ENCODE results near the gene LYSMD3. TPM values are rescaled to one million over a fixed set of nuclear protein-coding genes. Genes with fewer than 3 reads are reported as not detected.

Gene LYSMD3
- polyA plus RNA-seq, 2 of the 4 experiments (the other 2 are of a cell fraction), result 10.6 to 24.1 TPM

DNA sequence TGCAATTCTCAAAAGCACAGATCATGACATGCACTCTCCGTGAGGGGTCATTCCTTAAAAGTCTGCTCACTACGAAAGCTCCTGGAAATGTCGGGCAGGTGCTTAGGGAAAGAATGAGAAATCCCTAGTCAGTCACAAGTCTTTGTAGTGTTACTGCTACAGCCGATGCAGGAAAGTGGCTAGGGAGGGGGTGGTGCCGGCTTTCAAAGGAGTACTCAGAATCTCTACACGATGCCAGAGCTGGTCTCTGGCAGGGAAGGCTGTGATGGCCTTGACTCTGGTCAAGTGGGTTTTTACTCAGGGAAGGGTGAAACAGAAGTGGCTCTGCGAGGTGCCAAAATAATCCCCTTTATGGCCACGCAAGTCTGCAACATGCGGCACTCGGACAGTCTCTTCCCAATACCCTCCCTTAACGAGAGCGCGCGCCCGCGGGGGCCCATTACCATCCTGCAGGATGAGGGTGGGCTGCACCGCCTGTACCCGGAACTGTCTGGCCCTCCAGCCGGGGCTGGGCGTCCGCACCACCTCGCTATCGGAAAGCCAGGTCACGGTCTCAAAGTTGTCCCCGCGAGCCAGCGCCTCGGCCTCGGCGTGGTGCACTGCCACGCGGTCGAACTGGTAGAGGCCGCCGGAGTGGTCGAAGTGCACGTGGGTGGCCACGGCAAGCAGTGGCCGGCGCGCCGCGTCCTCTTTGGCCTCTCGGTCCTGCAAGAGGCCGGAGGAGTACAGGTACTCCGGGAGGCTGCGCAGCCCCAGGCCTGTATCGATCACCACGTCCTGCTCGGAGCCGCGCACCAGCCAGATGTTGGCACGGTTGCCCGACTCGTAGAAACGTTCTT lies 55.8 kb downstream of the LYSMD3 start (continued):
- TF ChIP-seq, protein P1, sequence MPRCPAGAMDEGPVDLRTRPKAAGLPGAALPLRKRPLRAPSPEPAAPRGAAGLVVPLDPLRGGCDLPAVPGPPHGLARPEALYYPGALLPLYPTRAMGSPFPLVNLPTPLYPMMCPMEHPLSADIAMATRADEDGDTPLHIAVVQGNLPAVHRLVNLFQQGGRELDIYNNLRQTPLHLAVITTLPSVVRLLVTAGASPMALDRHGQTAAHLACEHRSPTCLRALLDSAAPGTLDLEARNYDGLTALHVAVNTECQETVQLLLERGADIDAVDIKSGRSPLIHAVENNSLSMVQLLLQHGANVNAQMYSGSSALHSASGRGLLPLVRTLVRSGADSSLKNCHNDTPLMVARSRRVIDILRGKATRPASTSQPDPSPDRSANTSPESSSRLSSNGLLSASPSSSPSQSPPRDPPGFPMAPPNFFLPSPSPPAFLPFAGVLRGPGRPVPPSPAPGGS (IDR thresholded peaks at IDR 0.05), result no peak
- TF ChIP-seq POLR2AphosphoS2 (conservative IDR thresholded peaks at IDR 0.05; ENCODE audit: low read length), result no peak

DNA sequence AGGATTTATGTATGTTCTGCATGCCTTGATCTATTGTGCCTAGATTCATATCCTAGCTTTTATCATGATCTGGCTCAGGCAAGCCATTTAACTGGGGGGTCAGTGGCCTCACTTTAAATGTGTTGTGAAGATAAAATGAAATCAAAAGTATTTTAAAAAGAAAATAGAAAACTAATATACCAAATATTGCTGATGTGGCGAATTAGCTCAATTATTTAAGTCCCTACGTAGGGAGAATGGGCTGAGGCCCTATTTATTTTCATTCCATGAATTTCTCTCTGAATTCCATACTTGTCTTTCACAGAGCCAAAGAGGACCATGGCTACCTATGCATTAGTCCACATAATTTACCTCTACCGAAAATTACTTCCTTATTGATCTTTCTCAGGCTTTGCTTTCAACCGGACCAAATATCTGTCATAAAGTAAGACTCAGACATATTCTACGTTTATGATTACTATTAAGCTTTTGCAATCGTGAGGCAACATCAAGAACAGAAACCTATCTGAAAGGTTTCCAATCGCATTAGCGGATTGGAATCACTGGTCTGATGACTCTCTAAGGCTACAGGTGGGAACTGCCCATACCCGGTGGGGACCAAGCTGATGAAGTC lies 56.5 kb downstream of the LYSMD3 start:
- Histone ChIP-seq H3K4me2 (peak overlapping the region; percentile 91), H3K27ac (peak overlapping the region; percentile 92 to 94), H3K4me3 (peak overlapping the region; percentile 80), H3K9me3 (no peaks in the 10 kb centered on the region), H3K4me1 (peaks cover 13% of the 10 kb centered on the region)
- ChIA-PET POLR2A (interaction anchor here (2.7 to 3.8 kb wide), 2 partner anchors 56 to 63 kb away, joined by 13 to 46 read pairs; partner anchors contain the start of genes CETN3 and LYSMD3), CTCF (interaction anchor here (0.9 to 1.6 kb wide), 7 partner anchors 10 to 58 kb away, joined by 3 to 5 read pairs (median 4); partner anchors contain the start of gene LYSMD3)
- TF ChIP-seq FOXS1 (CRISPR knock-in tag; IDR thresholded peaks at IDR 0.05) (no peak), MAFK (IDR thresholded peaks at IDR 0.05; ENCODE audit: partially characterized antibody) (peak; percentile 96)
- 46% methylated on average over 9 of the region's 9 CpGs for WGBS (ENCODE audit: missing lambda C conversion rate)
- FAIRE-seq, result no peak
- DNase-seq (ENCODE audit: low read depth in 1 of 2, low spot score in 1 of 2), result no peak
- ATAC-seq, result no peak; a peak in 1 of 6 replicates

Other genes starting within 250 kb of the LYSMD3 start
- 18.4 and 50.8 TPM in 2 replicates for gene CETN3, start 119.8 kb downstream of the LYSMD3 start, polyA plus RNA-seq (2011; rRNA removed)
- 49.8 to 52.9 TPM (median 49.9 TPM) in 3 replicates for gene CETN3, start 119.8 kb downstream of the LYSMD3 start, polyA plus RNA-seq (2017; fragmentation: RNase III; extraction: RNeasy Plus Mini Kit Qiagen cat#74134 plus additional on column Dnase treatment)
- 4.4 and 5.3 TPM in 2 replicates for gene MBLAC2, start 54.8 kb downstream of the LYSMD3 start, polyA plus RNA-seq (2011; rRNA removed)
- gene MBLAC2, start 54.8 kb downstream of the LYSMD3 start, polyA plus RNA-seq (2017; fragmentation: RNase III; extraction: RNeasy Plus Mini Kit Qiagen cat#74134 plus additional on column Dnase treatment), result 4.4 to 5.7 TPM (median 5.4 TPM) in 3 replicates
- gene POLR3G, start 54.7 kb downstream of the LYSMD3 start, polyA plus RNA-seq (2011; rRNA removed), result 15.7 and 22.6 TPM in 2 replicates
- gene POLR3G, start 54.7 kb downstream of the LYSMD3 start, polyA plus RNA-seq (2017; fragmentation: RNase III; extraction: RNeasy Plus Mini Kit Qiagen cat#74134 plus additional on column Dnase treatment), result 11.6 to 17.5 TPM (median 11.7 TPM) in 3 replicates
- gene ADGRV1, start 29.2 kb upstream of the LYSMD3 start, polyA plus RNA-seq (2011; rRNA removed), result 3.7 and 4.0 TPM in 2 replicates
- gene ADGRV1, start 29.2 kb upstream of the LYSMD3 start, polyA plus RNA-seq (2017; fragmentation: RNase III; extraction: RNeasy Plus Mini Kit Qiagen cat#74134 plus additional on column Dnase treatment), result 0.17 to 0.70 TPM (median 0.65 TPM) in 3 replicates